HG02852 (cell line): ENCODE measurements around the gene CLK3.
"Not testable (repeated sequence)": the region's sequence is repeated elsewhere in the genome, so short reads cannot be mapped to it uniquely, and the experiment has no call there.

ENCODE experiments used
- ATAC-seq: cut with Tn5 transposase; IDR thresholded peaks from one replicate; pipeline ENCODE4 v1.9.1; 2021; ENCODE audit warnings: mild to moderate bottlenecking, moderate library complexity; ENCODE audit not compliant: unreplicated experiment

The CLK3 gene

GRCh38 chr15:74620636-74621545 lies 5.3 kb downstream of the CLK3 start:
- ATAC-seq, result peak; percentile 51

GRCh38 chr15:74621546-74621920 lies 5.9 kb downstream of the CLK3 start:
- no peak for ATAC-seq

DNA sequence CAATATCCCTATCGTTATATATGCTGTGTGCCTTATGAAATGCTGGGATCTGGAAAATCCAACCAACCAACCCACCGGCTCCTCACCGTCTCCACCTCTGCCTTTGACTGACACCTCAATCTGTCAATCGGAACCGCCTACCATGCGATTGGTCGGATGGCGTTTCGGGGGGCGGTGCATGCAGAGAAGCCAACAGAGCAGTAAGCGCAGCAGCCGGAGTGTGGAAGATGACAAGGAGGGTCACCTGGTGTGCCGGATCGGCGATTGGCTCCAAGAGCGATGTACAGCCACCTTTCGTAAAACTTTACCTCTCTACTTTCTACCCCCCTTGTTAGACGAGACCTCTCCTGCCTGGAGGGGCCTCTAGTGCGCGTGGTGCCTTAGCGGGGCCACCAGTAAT lies 6.3 kb downstream of the CLK3 start:
- no peak for ATAC-seq

DNA sequence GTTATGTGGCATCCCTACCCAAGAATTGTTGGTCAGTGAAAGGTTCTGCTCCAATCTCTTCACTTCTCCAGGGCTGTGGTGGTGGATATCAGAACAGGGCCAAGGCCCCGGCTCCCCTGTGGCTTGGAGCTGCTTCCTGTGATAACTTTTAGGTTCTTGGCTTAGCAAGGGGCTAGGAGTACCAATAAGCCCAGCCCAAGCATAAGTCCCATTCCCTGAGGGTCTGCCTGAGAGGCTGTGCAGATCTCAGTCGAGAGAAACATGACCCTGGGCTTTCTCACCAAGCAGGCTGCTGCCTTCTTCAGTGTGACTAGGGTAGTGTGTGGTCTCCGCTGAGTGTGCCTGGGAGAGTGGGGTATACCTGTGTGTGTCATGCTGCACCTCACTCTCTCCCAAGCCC lies 7.1 kb downstream of the CLK3 start:
- ATAC-seq, result no peak

DNA sequence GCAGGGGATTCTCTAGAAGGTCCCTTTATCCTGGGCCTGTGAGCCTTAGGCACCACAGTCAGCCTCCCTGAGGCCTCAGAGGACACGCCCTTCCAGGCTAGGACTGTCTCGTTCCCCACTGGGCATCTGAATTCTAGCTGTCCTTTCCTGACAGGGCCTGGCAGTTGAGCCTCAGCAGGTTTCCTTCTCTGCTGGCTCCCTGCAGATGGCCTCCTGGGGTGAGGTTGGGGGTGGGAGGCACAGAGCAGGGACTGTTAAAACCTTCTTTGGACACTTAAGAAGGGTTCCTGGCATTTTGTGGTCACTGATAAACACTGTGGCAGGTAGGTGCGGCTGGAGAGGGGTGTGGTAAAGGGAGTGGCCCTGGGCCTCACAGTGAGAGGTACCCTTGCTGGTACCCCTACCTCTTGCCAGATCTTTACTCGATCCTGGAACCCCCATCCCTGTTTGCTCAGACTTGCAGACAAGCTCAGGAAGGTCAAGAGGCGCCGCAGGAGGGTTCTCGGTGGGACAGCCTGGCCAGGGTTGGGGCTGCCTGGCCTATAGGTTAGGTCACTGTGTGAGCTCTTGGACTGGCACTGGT lies 8.5 kb downstream of the CLK3 start:
- no peak for ATAC-seq

DNA sequence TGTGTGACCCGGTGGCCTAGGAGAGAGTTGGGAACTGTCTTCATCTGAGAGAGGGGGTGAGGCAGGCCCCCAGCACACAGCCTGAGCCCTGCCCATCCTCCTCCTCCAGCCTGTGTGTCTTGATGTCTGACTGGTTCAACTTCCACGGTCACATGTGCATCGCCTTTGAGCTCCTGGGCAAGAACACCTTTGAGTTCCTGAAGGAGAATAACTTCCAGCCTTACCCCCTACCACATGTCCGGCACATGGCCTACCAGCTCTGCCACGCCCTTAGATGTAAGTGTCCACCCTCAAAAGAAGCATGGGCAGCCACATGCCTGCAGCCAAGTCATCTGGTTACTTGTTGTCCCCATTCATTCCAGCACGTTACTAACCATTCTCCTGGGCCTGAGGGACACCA lies 10.1 kb downstream of the CLK3 start:
- no peak for ATAC-seq

GRCh38 chr15:74626336-74626735 lies 10.7 kb downstream of the CLK3 start:
- ATAC-seq, result no peak

DNA sequence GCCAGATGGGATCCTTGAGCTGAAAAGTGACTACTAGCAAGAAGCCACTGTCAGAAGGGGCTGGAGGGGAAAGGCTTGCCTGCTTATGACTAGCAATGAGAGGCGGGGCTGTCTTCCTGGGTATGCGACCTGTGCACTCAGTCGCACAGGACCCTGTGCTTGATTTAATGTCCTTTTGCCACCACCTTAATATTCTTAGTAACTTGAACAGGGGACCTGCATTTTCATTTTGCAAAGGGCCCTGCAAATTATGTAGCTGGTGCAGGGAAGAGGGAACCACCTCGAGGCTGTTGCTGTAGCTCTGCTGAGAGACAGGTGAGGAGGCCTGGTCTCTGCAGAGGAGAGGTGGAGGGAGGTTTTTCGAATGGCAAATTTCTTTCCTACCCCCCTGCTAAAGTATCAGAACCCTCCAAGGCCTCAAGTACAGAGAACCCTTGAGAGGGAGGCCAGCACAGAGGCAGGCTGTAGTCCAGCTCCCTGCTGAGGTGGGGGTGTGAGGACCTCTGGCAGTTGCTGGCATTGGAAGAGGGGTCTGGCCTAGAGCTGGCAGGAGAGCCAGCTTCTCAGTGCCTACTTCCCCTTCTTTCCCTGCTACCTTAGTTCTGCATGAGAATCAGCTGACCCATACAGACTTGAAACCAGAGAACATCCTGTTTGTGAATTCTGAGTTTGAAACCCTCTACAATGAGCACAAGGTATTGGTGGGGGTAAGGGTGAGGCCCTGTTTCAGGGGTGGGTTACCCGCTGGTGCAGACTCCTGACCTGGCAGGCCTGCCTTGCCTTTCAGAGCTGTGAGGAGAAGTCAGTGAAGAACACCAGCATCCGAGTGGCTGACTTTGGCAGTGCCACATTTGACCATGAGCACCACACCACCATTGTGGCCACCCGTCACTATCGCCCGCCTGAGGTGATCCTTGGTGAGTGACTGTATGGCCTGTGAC lies 11.4 kb downstream of the CLK3 start:
- ATAC-seq, result no peak

GRCh38 chr15:74627766-74628165 lies 12.1 kb downstream of the CLK3 start:
- no peak for ATAC-seq

GRCh38 chr15:74628199-74628598 lies 12.6 kb downstream of the CLK3 start:
- ATAC-seq, result no peak

GRCh38 chr15:74628949-74629348 lies 13.3 kb downstream of the CLK3 start:
- no peak for ATAC-seq

DNA sequence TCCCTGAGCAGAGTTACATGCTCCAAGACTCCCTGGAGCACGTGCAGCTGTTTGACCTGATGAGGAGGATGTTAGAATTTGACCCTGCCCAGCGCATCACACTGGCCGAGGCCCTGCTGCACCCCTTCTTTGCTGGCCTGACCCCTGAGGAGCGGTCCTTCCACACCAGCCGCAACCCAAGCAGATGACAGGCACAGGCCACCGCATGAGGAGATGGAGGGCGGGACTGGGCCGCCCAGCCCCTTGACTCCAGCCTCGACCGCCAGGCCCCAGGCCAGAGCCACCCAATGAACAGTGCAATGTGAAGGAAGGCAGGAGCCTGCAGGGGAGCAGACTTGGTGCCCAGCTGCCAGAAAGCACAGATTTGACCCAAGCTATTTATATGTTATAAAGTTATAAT lies 14.1 kb downstream of the CLK3 start:
- not testable (repeated sequence) for ATAC-seq

DNA sequence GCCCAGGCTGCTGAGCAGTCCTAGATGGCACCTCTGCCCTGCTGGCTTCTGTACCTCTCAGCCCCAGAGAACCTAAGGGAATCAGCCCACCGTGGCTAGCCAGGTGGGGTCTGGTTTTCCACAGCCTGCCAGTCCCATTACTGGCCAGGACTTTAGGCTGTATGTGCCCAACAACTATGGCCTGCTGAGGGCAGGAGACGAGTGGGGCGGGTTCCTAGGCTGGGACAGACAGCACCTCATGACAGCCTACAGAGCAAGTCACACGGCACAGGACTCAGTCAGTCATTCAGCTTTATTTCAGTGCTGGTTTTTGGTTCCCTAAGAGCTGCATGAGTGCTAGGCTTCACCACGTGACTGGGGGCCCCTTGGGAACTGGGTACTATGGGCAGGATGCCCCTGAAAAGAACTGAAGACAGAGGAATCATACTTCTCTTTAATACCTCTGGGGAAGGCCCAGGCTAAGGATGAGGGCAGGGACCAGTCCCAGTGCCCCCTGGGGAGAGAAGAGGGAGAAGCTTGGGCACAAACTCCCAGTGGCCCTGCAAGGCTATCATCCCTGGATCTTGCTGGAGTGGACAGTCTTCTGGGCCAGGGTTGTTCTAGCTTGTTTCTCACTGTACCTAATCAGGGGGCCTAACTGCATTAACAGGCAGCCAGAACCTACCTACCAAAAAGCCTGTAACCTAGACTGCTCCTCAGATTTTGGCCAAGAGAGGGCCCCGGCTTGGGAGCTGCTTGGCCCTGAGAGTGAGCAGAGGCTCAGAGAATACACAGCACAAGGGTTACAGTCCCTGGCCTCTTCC lies 14.8 kb downstream of the CLK3 start:
- ATAC-seq, result no peak

DNA sequence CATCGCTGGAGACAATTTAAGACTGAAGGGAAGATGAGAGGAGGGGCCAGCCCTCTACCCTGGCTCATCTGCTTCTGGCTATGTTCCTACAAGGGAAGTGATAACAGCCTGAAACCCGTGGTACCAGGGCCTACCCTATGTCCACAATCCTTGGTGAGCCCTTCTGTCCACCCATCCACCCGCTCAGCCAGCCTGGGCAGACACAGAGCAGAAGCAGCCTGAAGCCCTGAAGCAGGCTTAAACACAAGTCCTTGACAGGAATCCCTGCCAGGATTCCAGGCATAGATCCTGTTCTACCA lies 15.4 kb downstream of the CLK3 start:
- ATAC-seq, result no peak

GRCh38 chr15:74631408-74631807 lies 15.8 kb downstream of the CLK3 start:
- no peak for ATAC-seq

GRCh38 chr15:74631935-74632560 lies 16.4 kb downstream of the CLK3 start:
- no peak for ATAC-seq

DNA sequence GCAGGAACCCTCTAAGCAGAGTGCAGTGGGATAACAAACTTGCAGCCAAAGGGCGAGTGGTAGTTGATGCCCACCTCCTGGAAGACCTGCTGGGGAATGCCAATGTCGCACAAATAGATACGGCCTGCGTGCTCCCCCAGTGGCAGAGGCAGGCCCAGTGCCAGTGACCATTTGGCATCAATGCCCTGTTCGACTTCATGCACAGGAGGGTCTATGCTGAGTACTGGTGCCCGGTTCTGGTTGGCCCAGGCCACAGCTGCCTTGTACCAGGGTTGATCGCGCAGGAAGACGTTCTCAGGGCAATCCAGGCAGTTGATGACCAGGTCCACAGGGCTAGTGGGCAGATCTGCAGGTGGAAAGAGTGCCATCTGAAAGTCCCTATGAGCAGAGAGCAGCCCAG lies 17.0 kb downstream of the CLK3 start:
- ATAC-seq, result no peak

- ATAC-seq, result no peak
Measured at GRCh38 chr15:74633781-74634180, 18.1 kb downstream of the CLK3 start.

- ATAC-seq, result no peak
Measured at GRCh38 chr15:74635228-74635627, 19.6 kb downstream of the CLK3 start.

- ATAC-seq, result no peak
Measured at GRCh38 chr15:74636984-74637383, 21.3 kb downstream of the CLK3 start.
